ENCODE results near the gene IRF2BP2.

IRF2BP2 gene

GRCh38 chr1:234617131-234617985, 7.4 kb upstream of the IRF2BP2 start:
- Histone ChIP-seq H3K14ac (ENCODE audit: low read length) (no peak overlapping the region), H2BK120ac (ENCODE audit: low read depth, low read length) (no peak overlapping the region), H2BK12ac (ENCODE audit: low read length) (no peak overlapping the region), H3K36me3 (replicated peaks in 1 of 2; ENCODE audit: control insufficient read depth in 2 of 2, insufficient read depth in 2 of 2, low read length in 2 of 2) (no peaks in the 10 kb centered on the region), H3K4me3 (ENCODE audit: low read length in 2 of 2) (no peak overlapping the region), H4K91ac (ENCODE audit: low read depth, low read length, poor library complexity) (no peak overlapping the region), H3K18ac (ENCODE audit: low read length) (no peak overlapping the region), H3K9me3 (replicated peaks in 1 of 2; ENCODE audit: control insufficient read depth in 2 of 2, insufficient read depth in 1 of 2, low read depth in 1 of 2, low read length in 2 of 2) (no peaks in the 10 kb centered on the region), H3K4me1 (ENCODE audit: control insufficient read depth in 2 of 2, insufficient read depth in 1 of 2, low read depth in 1 of 2, low read length in 2 of 2) (peaks cover 23 to 49% of the 10 kb centered on the region in 2 donors), H3K79me1 (ENCODE audit: low read depth, low read length) (no peaks in the 10 kb centered on the region), H3K9ac (ENCODE audit: low read depth, low read length, poor library complexity) (no peak overlapping the region), H3K4ac (ENCODE audit: low read length) (no peak overlapping the region), H3K27me3 (ENCODE audit: control insufficient read depth in 3 of 3, insufficient read depth in 3 of 3, low read depth in 1 of 3, low read length in 3 of 3) (no peaks in the 10 kb centered on the region), H3K23ac (ENCODE audit: low read depth, low read length, poor library complexity) (no peak overlapping the region), H3K4me2 (ENCODE audit: insufficient read depth, low read length, poor library complexity, severe bottlenecking) (no peak overlapping the region), H2BK15ac (ENCODE audit: low read length) (no peak overlapping the region), H2AFZ (ENCODE audit: low read length) (no peak overlapping the region), H2BK5ac (ENCODE audit: low read length) (no peak overlapping the region), H4K8ac (ENCODE audit: low read depth, low read length) (no peak overlapping the region), H3K27ac (replicated peaks; ENCODE audit: low read length) (no peak overlapping the region), H2AK5ac (ENCODE audit: low read depth, low read length) (no peak overlapping the region)
- no peak for DNase-seq (ENCODE audit: low spot score)
- no CpG with 5 or more reads among the region's 14 CpGs for WGBS, 2 donors (ENCODE audit: extremely low coverage in 2 of 2, insufficient read length in 2 of 2, insufficient replicate concordance in 1 of 2)

GRCh38 chr1:234616644-234617043, 6.7 kb upstream of the IRF2BP2 start:
- Histone ChIP-seq H3K4me1 (ENCODE audit: control insufficient read depth in 2 of 2, insufficient read depth in 1 of 2, low read depth in 1 of 2, low read length in 2 of 2) (peaks cover 25 to 56% of the 10 kb centered on the region in 2 donors), H2AK5ac (ENCODE audit: low read depth, low read length) (no peak overlapping the region), H3K4me3 (ENCODE audit: low read length in 2 of 2) (no peak overlapping the region), H2BK5ac (ENCODE audit: low read length) (no peak overlapping the region), H3K4me2 (ENCODE audit: insufficient read depth, low read length, poor library complexity, severe bottlenecking) (no peak overlapping the region), H3K4ac (ENCODE audit: low read length) (no peak overlapping the region), H3K18ac (ENCODE audit: low read length) (peak overlapping the region; percentile 32), H2BK12ac (ENCODE audit: low read length) (no peak overlapping the region), H3K79me1 (ENCODE audit: low read depth, low read length) (no peaks in the 10 kb centered on the region), H3K27ac (replicated peaks; ENCODE audit: low read length) (no peak overlapping the region), H3K14ac (ENCODE audit: low read length) (no peak overlapping the region), H3K23ac (ENCODE audit: low read depth, low read length, poor library complexity) (no peak overlapping the region), H2AFZ (ENCODE audit: low read length) (peak overlapping the region; percentile 43), H4K91ac (ENCODE audit: low read depth, low read length, poor library complexity) (no peak overlapping the region), H3K36me3 (replicated peaks in 1 of 2; ENCODE audit: control insufficient read depth in 2 of 2, insufficient read depth in 2 of 2, low read length in 2 of 2) (no peaks in the 10 kb centered on the region), H4K8ac (ENCODE audit: low read depth, low read length) (no peak overlapping the region), H3K9me3 (replicated peaks in 1 of 2; ENCODE audit: control insufficient read depth in 2 of 2, insufficient read depth in 1 of 2, low read depth in 1 of 2, low read length in 2 of 2) (no peaks in the 10 kb centered on the region), H2BK120ac (ENCODE audit: low read depth, low read length) (no peak overlapping the region), H3K27me3 (ENCODE audit: control insufficient read depth in 3 of 3, insufficient read depth in 3 of 3, low read depth in 1 of 3, low read length in 3 of 3) (no peaks in the 10 kb centered on the region), H2BK15ac (ENCODE audit: low read length) (no peak overlapping the region), H3K9ac (ENCODE audit: low read depth, low read length, poor library complexity) (no peak overlapping the region)
- no CpG with 5 or more reads among the region's 2 CpGs for WGBS, 2 donors (ENCODE audit: extremely low coverage in 2 of 2, insufficient read length in 2 of 2, insufficient replicate concordance in 1 of 2)
- no peak for DNase-seq (ENCODE audit: low spot score)

GRCh38 chr1:234614081-234614489, 4.1 kb upstream of the IRF2BP2 start:
- Histone ChIP-seq H3K36me3 (replicated peaks in 1 of 2; ENCODE audit: control insufficient read depth in 2 of 2, insufficient read depth in 2 of 2, low read length in 2 of 2) (no peaks in the 10 kb centered on the region), H4K8ac (ENCODE audit: low read depth, low read length) (no peak overlapping the region), H3K9me3 (replicated peaks in 1 of 2; ENCODE audit: control insufficient read depth in 2 of 2, insufficient read depth in 1 of 2, low read depth in 1 of 2, low read length in 2 of 2) (no peaks in the 10 kb centered on the region), H3K4me1 (ENCODE audit: control insufficient read depth in 2 of 2, insufficient read depth in 1 of 2, low read depth in 1 of 2, low read length in 2 of 2) (peaks cover 24 to 48% of the 10 kb centered on the region in 2 donors), H4K91ac (ENCODE audit: low read depth, low read length, poor library complexity) (no peak overlapping the region), H2AFZ (ENCODE audit: low read length) (peak overlapping the region; percentile 59), H3K23ac (ENCODE audit: low read depth, low read length, poor library complexity) (no peak overlapping the region), H3K4me3 (ENCODE audit: low read length in 2 of 2) (no peak overlapping the region), H2BK5ac (ENCODE audit: low read length) (no peak overlapping the region), H2BK120ac (ENCODE audit: low read depth, low read length) (no peak overlapping the region), H3K27ac (replicated peaks; ENCODE audit: low read length) (no peak overlapping the region), H3K4me2 (ENCODE audit: insufficient read depth, low read length, poor library complexity, severe bottlenecking) (no peak overlapping the region), H3K4ac (ENCODE audit: low read length) (no peak overlapping the region), H3K14ac (ENCODE audit: low read length) (no peak overlapping the region), H2BK12ac (ENCODE audit: low read length) (no peak overlapping the region), H2AK5ac (ENCODE audit: low read depth, low read length) (no peak overlapping the region), H2BK15ac (ENCODE audit: low read length) (no peak overlapping the region), H3K9ac (ENCODE audit: low read depth, low read length, poor library complexity) (no peak overlapping the region), H3K79me1 (ENCODE audit: low read depth, low read length) (peaks cover 2% of the 10 kb centered on the region), H3K27me3 (ENCODE audit: control insufficient read depth in 3 of 3, insufficient read depth in 3 of 3, low read depth in 1 of 3, low read length in 3 of 3) (no peaks in the 10 kb centered on the region), H3K18ac (ENCODE audit: low read length) (no peak overlapping the region)
- no CpG with 5 or more reads among the region's 2 CpGs for WGBS, 2 donors (ENCODE audit: extremely low coverage in 2 of 2, insufficient read length in 2 of 2, insufficient replicate concordance in 1 of 2)
- DNase-seq (ENCODE audit: low spot score): no peak

- Histone ChIP-seq H2AK5ac (ENCODE audit: low read depth, low read length) (no peak overlapping the region), H2BK120ac (ENCODE audit: low read depth, low read length) (no peak overlapping the region), H3K4me1 (ENCODE audit: control insufficient read depth in 2 of 2, insufficient read depth in 1 of 2, low read depth in 1 of 2, low read length in 2 of 2) (peaks cover 20 to 40% of the 10 kb centered on the region in 2 donors), H3K36me3 (replicated peaks in 1 of 2; ENCODE audit: control insufficient read depth in 2 of 2, insufficient read depth in 2 of 2, low read length in 2 of 2) (peaks cover 0 to 2% of the 10 kb centered on the region in 2 donors), H3K27ac (replicated peaks; ENCODE audit: low read length) (no peak overlapping the region), H3K4me3 (ENCODE audit: low read length in 2 of 2) (peak overlapping the region in 1 of 2 donors; percentile 63), H3K9me3 (replicated peaks in 1 of 2; ENCODE audit: control insufficient read depth in 2 of 2, insufficient read depth in 1 of 2, low read depth in 1 of 2, low read length in 2 of 2) (no peaks in the 10 kb centered on the region), H4K91ac (ENCODE audit: low read depth, low read length, poor library complexity) (no peak overlapping the region), H3K23ac (ENCODE audit: low read depth, low read length, poor library complexity) (no peak overlapping the region), H2BK5ac (ENCODE audit: low read length) (no peak overlapping the region), H4K8ac (ENCODE audit: low read depth, low read length) (no peak overlapping the region), H3K4me2 (ENCODE audit: insufficient read depth, low read length, poor library complexity, severe bottlenecking) (no peak overlapping the region), H3K14ac (ENCODE audit: low read length) (no peak overlapping the region), H3K9ac (ENCODE audit: low read depth, low read length, poor library complexity) (no peak overlapping the region), H3K27me3 (ENCODE audit: control insufficient read depth in 3 of 3, insufficient read depth in 3 of 3, low read depth in 1 of 3, low read length in 3 of 3) (no peaks in the 10 kb centered on the region), H3K18ac (ENCODE audit: low read length) (no peak overlapping the region), H2BK15ac (ENCODE audit: low read length) (no peak overlapping the region), H2AFZ (ENCODE audit: low read length) (peak overlapping the region; percentile 60), H3K4ac (ENCODE audit: low read length) (no peak overlapping the region), H2BK12ac (ENCODE audit: low read length) (no peak overlapping the region), H3K79me1 (ENCODE audit: low read depth, low read length) (peaks cover 6% of the 10 kb centered on the region)
- WGBS, 2 donors (ENCODE audit: extremely low coverage in 2 of 2, insufficient read length in 2 of 2, insufficient replicate concordance in 1 of 2): no CpG with 5 or more reads among the region's 12 CpGs
- no peak for DNase-seq (ENCODE audit: low spot score)
Measured at GRCh38 chr1:234613128-234613875, 3.3 kb upstream of the IRF2BP2 start.

All from neuronal stem cell (in vitro differentiated cells).